ENCODE measurements around the gene GBGT1.
"Not testable (repeated sequence)": the region's sequence is repeated elsewhere in the genome, so short reads cannot be mapped to it uniquely, and the experiment has no call there.

GBGT1 gene

GRCh38 chr9:133163504-133164172, at the start of gene GBGT1:
GBGT1 (minus strand) TSS chr9:133163914; CDS start chr9:133162412, 1,502 bp downstream.
- DNase-seq (ENCODE audit: low read depth): peak; percentile 55

GRCh38 chr9:133210609-133211008, 46.9 kb upstream of the GBGT1 start:
- no peak for DNase-seq (ENCODE audit: low read depth)

- DNase-seq (ENCODE audit: low read depth): no peak
Measured at GRCh38 chr9:133210202-133210532, 46.5 kb upstream of the GBGT1 start.

- DNase-seq (ENCODE audit: low read depth): not testable (repeated sequence)
Measured at GRCh38 chr9:133209327-133210201, 45.9 kb upstream of the GBGT1 start.

GRCh38 chr9:133208880-133209300, 45.2 kb upstream of the GBGT1 start, which contains the start of gene OBP2B:
OBP2B (minus strand) TSS chr9:133209250; CDS start chr9:133209199, 51 bp downstream.
- not testable (repeated sequence) for DNase-seq (ENCODE audit: low read depth)

- not testable (repeated sequence) for DNase-seq (ENCODE audit: low read depth)
Measured at GRCh38 chr9:133208171-133208879, 44.6 kb upstream of the GBGT1 start.

GRCh38 chr9:133207540-133208170, 43.9 kb upstream of the GBGT1 start:
- no peak for DNase-seq (ENCODE audit: low read depth)

GRCh38 chr9:133207021-133207531, 43.4 kb upstream of the GBGT1 start:
- DNase-seq (ENCODE audit: low read depth): no peak

GRCh38 chr9:133205996-133206931, 42.5 kb upstream of the GBGT1 start:
- no peak for DNase-seq (ENCODE audit: low read depth)

GRCh38 chr9:133205481-133205887, 41.8 kb upstream of the GBGT1 start:
- DNase-seq (ENCODE audit: low read depth): not testable (repeated sequence)

- no peak for DNase-seq (ENCODE audit: low read depth)
Measured at GRCh38 chr9:133204993-133205336, 41.3 kb upstream of the GBGT1 start.

- no peak for DNase-seq (ENCODE audit: low read depth)
Measured at GRCh38 chr9:133204335-133204992, 40.8 kb upstream of the GBGT1 start.

- no peak for DNase-seq (ENCODE audit: low read depth)
Measured at GRCh38 chr9:133203506-133204075, 39.9 kb upstream of the GBGT1 start.

- DNase-seq (ENCODE audit: low read depth): no peak
Measured at GRCh38 chr9:133202688-133203453, 39.2 kb upstream of the GBGT1 start.

GRCh38 chr9:133202145-133202513, 38.4 kb upstream of the GBGT1 start:
- no peak for DNase-seq (ENCODE audit: low read depth)

- DNase-seq (ENCODE audit: low read depth): no peak
Measured at GRCh38 chr9:133201424-133202144, 37.9 kb upstream of the GBGT1 start.

GRCh38 chr9:133200631-133201030, 36.9 kb upstream of the GBGT1 start:
- DNase-seq (ENCODE audit: low read depth): no peak

GRCh38 chr9:133199648-133200321, 36.1 kb upstream of the GBGT1 start:
- DNase-seq (ENCODE audit: low read depth): no peak

Measured in EH (cell line).